Kidney tubule cell (primary cell): ENCODE results near the gene SIPA1L3.

Source experiments
- DNase-seq: peaks from one replicate; pipeline ENCODE4 v3.0.0-alpha.2; 2018; ENCODE audit warnings: low spot score

The SIPA1L3 gene

GRCh38 chr19:38152461-38153379 lies 245.7 kb downstream of the SIPA1L3 start:
- DNase-seq: peak; percentile 10

GRCh38 chr19:38155453-38155852 lies 248.4 kb downstream of the SIPA1L3 start:
- no peak for DNase-seq

- DNase-seq: no peak
Observed at GRCh38 chr19:38158730-38159129, 251.7 kb downstream of the SIPA1L3 start.

GRCh38 chr19:38162094-38162493 lies 255.1 kb downstream of the SIPA1L3 start:
- DNase-seq: peak; percentile 87

GRCh38 chr19:38162632-38163031 lies 255.6 kb downstream of the SIPA1L3 start:
- no peak for DNase-seq

GRCh38 chr19:38163419-38164290 lies 256.6 kb downstream of the SIPA1L3 start:
- DNase-seq: no peak

GRCh38 chr19:38164526-38164925 lies 257.5 kb downstream of the SIPA1L3 start:
- DNase-seq: no peak

GRCh38 chr19:38165335-38165734 lies 258.3 kb downstream of the SIPA1L3 start:
- DNase-seq: no peak

GRCh38 chr19:38168637-38169036 lies 261.6 kb downstream of the SIPA1L3 start:
- no peak for DNase-seq

- no peak for DNase-seq
Observed at GRCh38 chr19:38170334-38170733, 263.3 kb downstream of the SIPA1L3 start.

GRCh38 chr19:38172001-38172400 lies 265.0 kb downstream of the SIPA1L3 start:
- no peak for DNase-seq

GRCh38 chr19:38173291-38174041 lies 266.5 kb downstream of the SIPA1L3 start:
- peak; percentile 49 for DNase-seq

GRCh38 chr19:38175422-38175821 lies 268.4 kb downstream of the SIPA1L3 start:
- no peak for DNase-seq

- DNase-seq: no peak
Observed at GRCh38 chr19:38180071-38180470, 273.1 kb downstream of the SIPA1L3 start.

GRCh38 chr19:38182536-38183210 lies 275.7 kb downstream of the SIPA1L3 start:
- DNase-seq: no peak

- DNase-seq: no peak
Observed at GRCh38 chr19:38183251-38183897, 276.4 kb downstream of the SIPA1L3 start.

- DNase-seq: no peak
Observed at GRCh38 chr19:38184815-38185214, 277.8 kb downstream of the SIPA1L3 start.

- no peak for DNase-seq
Observed at GRCh38 chr19:38185562-38185961, 278.6 kb downstream of the SIPA1L3 start.

- peak; percentile 22 for DNase-seq
Observed at GRCh38 chr19:38190061-38190460, 283.1 kb downstream of the SIPA1L3 start.

GRCh38 chr19:38190793-38191192 lies 283.8 kb downstream of the SIPA1L3 start:
- DNase-seq: no peak

GRCh38 chr19:38191747-38192146 lies 284.7 kb downstream of the SIPA1L3 start:
- DNase-seq: no peak
